ENCODE data around the gene P4HA2. TPM values are rescaled to one million over a fixed set of nuclear protein-coding genes. Genes with fewer than 3 reads are reported as not detected.
A peak's percentile ranks its signal among the peaks of the same experiment; 100 is the strongest.

Gene P4HA2
- total RNA-seq, 1 donor from 2014 or later: 104 TPM

DNA sequence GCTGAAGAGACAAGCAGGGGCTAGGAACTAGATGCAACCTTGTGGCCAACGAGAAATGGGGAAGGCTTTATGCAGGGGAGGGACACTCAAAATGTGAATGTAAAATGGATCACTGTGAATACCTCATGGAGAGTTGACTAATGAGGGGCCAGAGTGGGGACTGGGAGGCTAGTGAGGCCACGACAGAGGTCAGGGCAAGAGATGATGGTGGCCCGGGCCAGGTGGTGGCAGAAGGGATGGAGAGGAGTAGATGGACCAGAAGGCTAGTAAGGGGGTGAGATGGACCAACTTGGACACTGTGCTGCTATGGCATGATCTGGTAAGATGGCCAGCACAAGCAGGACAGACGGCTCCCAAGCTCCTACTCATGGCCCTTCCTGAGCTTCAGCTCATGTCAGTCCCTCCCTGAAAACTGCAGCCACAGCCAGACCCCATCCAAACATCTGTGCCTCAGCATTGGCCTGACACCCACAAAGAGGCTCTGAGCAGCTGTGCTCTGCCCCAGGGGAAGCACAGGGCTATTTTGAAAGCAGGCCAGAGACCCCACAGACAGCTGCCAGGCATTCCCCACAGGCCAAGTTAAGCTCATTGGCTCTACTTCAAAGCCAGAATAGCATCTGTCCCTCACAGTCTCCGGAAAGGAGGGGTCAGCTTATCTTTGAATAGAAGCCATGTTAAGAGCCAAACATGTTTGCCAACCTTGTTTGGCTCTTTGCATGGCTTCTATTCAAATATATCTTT, 22.1 kb downstream of the P4HA2 start:
- H3K27ac Mint-ChIP-seq (ENCODE audit: unreplicated experiment): no peak overlapping the region
- no peak overlapping the region for H3K4me3 Mint-ChIP-seq (ENCODE audit: unreplicated experiment)
- no peak for DNase-seq (ENCODE audit: extremely low spot score, unreplicated experiment)
- H3K27me3 Mint-ChIP-seq (ENCODE audit: unreplicated experiment): no peaks in the 10 kb centered on the region
- H3K4me1 Mint-ChIP-seq (ENCODE audit: unreplicated experiment): peaks cover 18% of the 10 kb centered on the region
- TF ChIP-seq, protein P1, sequence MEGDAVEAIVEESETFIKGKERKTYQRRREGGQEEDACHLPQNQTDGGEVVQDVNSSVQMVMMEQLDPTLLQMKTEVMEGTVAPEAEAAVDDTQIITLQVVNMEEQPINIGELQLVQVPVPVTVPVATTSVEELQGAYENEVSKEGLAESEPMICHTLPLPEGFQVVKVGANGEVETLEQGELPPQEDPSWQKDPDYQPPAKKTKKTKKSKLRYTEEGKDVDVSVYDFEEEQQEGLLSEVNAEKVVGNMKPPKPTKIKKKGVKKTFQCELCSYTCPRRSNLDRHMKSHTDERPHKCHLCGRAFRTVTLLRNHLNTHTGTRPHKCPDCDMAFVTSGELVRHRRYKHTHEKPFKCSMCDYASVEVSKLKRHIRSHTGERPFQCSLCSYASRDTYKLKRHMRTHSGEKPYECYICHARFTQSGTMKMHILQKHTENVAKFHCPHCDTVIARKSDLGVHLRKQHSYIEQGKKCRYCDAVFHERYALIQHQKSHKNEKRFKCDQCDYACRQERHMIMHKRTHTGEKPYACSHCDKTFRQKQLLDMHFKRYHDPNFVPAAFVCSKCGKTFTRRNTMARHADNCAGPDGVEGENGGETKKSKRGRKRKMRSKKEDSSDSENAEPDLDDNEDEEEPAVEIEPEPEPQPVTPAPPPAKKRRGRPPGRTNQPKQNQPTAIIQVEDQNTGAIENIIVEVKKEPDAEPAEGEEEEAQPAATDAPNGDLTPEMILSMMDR (IDR thresholded peaks at IDR 0.05): no peak
- H3K9me3 Mint-ChIP-seq (ENCODE audit: unreplicated experiment): no peaks in the 10 kb centered on the region
- peaks cover 56% of the 10 kb centered on the region for H3K36me3 Mint-ChIP-seq (ENCODE audit: unreplicated experiment)

DNA sequence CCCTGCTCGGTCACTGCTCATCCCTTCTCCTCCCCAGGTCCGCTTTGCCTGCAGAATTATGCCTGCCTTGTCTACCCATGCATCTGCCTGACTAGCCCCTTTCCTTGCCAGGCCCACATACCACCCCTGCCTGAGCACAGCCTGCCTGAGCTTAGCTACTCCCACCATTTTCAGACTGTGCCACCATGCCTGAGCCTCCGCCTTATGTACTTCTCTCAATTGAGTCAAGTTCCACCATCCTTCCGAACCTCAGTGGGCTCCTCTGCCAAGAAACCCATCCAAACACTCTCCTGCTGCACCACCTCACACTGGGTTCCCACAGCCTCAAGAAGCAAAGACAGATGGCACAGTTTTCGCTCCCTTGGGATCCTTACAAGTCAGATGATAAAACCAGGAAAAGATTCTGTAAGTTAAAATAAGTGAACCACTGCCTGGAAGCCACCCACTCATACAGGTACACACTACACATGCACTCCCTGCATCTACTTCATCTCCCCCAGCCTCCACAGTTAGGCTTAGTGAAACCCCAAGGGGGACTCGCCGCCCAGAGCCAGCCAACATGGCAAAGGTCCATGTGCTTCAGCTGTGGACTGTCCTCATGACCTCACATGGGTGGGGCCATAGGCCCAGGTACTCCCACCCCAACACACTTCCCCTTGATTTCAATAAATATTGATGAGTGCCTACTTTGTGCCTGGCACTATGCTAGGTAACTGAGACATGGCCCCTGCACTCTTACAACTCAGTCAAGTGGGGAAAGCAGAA, 23.1 kb downstream of the P4HA2 start:
- no peak overlapping the region for H3K27ac Mint-ChIP-seq (ENCODE audit: unreplicated experiment)
- no peaks in the 10 kb centered on the region for H3K9me3 Mint-ChIP-seq (ENCODE audit: unreplicated experiment)
- no peak overlapping the region for H3K4me3 Mint-ChIP-seq (ENCODE audit: unreplicated experiment)
- peak; percentile 46 for DNase-seq (ENCODE audit: extremely low spot score, unreplicated experiment)
- peaks cover 64% of the 10 kb centered on the region for H3K36me3 Mint-ChIP-seq (ENCODE audit: unreplicated experiment)
- TF ChIP-seq, protein P1 (IDR thresholded peaks at IDR 0.05): no peak
- peaks cover 18% of the 10 kb centered on the region for H3K4me1 Mint-ChIP-seq (ENCODE audit: unreplicated experiment)
- no peaks in the 10 kb centered on the region for H3K27me3 Mint-ChIP-seq (ENCODE audit: unreplicated experiment)

DNA sequence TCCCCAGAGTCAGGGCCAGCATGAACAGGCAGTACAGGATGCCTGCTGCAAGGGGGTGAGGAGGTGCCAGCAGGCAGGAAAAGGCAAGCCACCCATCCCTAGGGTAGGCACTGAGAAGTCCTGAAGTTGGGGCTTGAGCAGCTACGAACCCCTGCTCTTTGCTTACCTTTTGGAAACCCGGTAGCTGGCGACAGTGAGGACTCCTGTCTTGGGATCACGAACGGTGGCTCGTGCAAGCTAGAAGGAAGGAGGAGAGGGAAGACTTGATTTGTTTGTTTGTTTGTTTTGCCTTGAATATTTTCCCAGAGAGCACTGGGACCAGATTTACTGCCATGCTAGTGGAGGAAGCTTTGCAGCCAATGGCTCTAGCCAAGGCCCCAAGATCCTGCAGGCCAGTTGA, 23.7 kb downstream of the P4HA2 start:
- TF ChIP-seq, protein P1 (IDR thresholded peaks at IDR 0.05): no peak
- no peak overlapping the region for H3K27ac Mint-ChIP-seq (ENCODE audit: unreplicated experiment)
- H3K36me3 Mint-ChIP-seq (ENCODE audit: unreplicated experiment): peaks cover 62% of the 10 kb centered on the region
- no peaks in the 10 kb centered on the region for H3K9me3 Mint-ChIP-seq (ENCODE audit: unreplicated experiment)
- no peak overlapping the region for H3K4me3 Mint-ChIP-seq (ENCODE audit: unreplicated experiment)
- H3K4me1 Mint-ChIP-seq (ENCODE audit: unreplicated experiment): peaks cover 12% of the 10 kb centered on the region
- DNase-seq (ENCODE audit: extremely low spot score, unreplicated experiment): peak; percentile 56
- no peaks in the 10 kb centered on the region for H3K27me3 Mint-ChIP-seq (ENCODE audit: unreplicated experiment)

DNA sequence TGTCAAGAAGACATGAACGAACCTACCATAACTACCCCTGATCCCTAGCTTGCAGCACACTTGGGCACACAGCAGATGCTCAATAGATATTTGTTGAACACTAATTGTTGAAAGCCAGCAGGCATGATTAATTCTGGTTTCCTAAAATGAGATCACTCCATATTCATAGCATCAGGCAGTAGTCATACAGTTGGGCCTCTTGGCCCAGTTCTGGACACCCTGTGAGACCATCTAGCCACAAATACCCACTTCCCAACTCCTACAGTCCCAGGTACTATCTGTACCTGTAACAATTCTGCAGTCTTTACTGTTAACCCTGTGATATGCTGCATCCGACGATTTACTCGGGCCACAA, 24.2 kb downstream of the P4HA2 start:
- Mint-ChIP-seq H3K9me3 (ENCODE audit: unreplicated experiment) (no peaks in the 10 kb centered on the region), H3K4me3 (ENCODE audit: unreplicated experiment) (no peak overlapping the region), H3K27me3 (ENCODE audit: unreplicated experiment) (no peaks in the 10 kb centered on the region), H3K36me3 (ENCODE audit: unreplicated experiment) (peaks cover 62% of the 10 kb centered on the region), H3K4me1 (ENCODE audit: unreplicated experiment) (peaks cover 9% of the 10 kb centered on the region), H3K27ac (ENCODE audit: unreplicated experiment) (no peak overlapping the region)
- peak; percentile 25 for DNase-seq (ENCODE audit: extremely low spot score, unreplicated experiment)
- TF ChIP-seq, protein P1 (IDR thresholded peaks at IDR 0.05): no peak

All from osteocyte (in vitro differentiated cells).